Inferior parietal cortex (tissue), 1 donor: ENCODE results near the gene NEMF.
"Not testable (repeated sequence)": the region's sequence is repeated elsewhere in the genome, so short reads cannot be mapped to it uniquely, and the experiment has no call there.

Experiments
- DNase-seq: peaks from one replicate; pipeline ENCODE4 v3.0.0-alpha.2; 2016; ENCODE audit errors: extremely low spot score

NEMF gene

GRCh38 chr14:49852301-49853157 lies at the start of gene NEMF:
TSS of gene NEMF (minus strand) at chr14:49852788. CDS start at chr14:49852753, 35 bp downstream.
- DNase-seq: peak; percentile 98

- no peak for DNase-seq
Measured at GRCh38 chr14:49900973-49901372, 48.4 kb upstream of the NEMF start.

GRCh38 chr14:49898485-49898884 lies 45.9 kb upstream of the NEMF start:
- DNase-seq: no peak

GRCh38 chr14:49897965-49898364 lies 45.4 kb upstream of the NEMF start:
- DNase-seq: no peak

GRCh38 chr14:49897414-49897813 lies 44.8 kb upstream of the NEMF start:
- DNase-seq: no peak

- no peak for DNase-seq
Measured at GRCh38 chr14:49896966-49897365, 44.4 kb upstream of the NEMF start.

- DNase-seq: not testable (repeated sequence)
Measured at GRCh38 chr14:49896272-49896671, 43.7 kb upstream of the NEMF start.

GRCh38 chr14:49895480-49895879 lies 42.9 kb upstream of the NEMF start:
- DNase-seq: no peak

GRCh38 chr14:49894214-49895107 lies 41.9 kb upstream of the NEMF start:
- not testable (repeated sequence) for DNase-seq

GRCh38 chr14:49893309-49894213 lies 41.0 kb upstream of the NEMF start:
- DNase-seq: no peak

GRCh38 chr14:49892636-49893308 lies 40.2 kb upstream of the NEMF start, which contains the start of gene ARF6:
TSS of gene ARF6 (plus strand) at chr14:49893082. CDS start at chr14:49893737, 655 bp downstream.
- peak; percentile 98 for DNase-seq

GRCh38 chr14:49892301-49892635 lies 39.7 kb upstream of the NEMF start:
- peak; percentile 75 for DNase-seq

GRCh38 chr14:49888293-49888692 lies 35.7 kb upstream of the NEMF start:
- no peak for DNase-seq

GRCh38 chr14:49886523-49886922 lies 33.9 kb upstream of the NEMF start:
- DNase-seq: no peak

GRCh38 chr14:49882826-49883694 lies 30.5 kb upstream of the NEMF start:
- DNase-seq: no peak

GRCh38 chr14:49881350-49882001 lies 28.9 kb upstream of the NEMF start:
- DNase-seq: no peak

GRCh38 chr14:49880267-49881064 lies 27.9 kb upstream of the NEMF start:
- DNase-seq: no peak

- peak; percentile 17 for DNase-seq
Measured at GRCh38 chr14:49879646-49880204, 27.1 kb upstream of the NEMF start.
